Measurements from ENCODE around the gene TUBB6.

GRCh38 chr18:12304351-12305210 is 3.5 kb upstream of the TUBB6 start:
- no peak for TF ChIP-seq CTCF (conservative IDR thresholded peaks at IDR 0.05 in 1 of 2, IDR thresholded peaks at IDR 0.05 in 1 of 2; ENCODE audit: low read depth in 1 of 2, low read length in 2 of 2)
- TF ChIP-seq EZH2 (IDR thresholded peaks at IDR 0.05; ENCODE audit: low read length, missing control alignments): no peak

All from fibroblast of lung (primary cell).